C4-2B (cell line): ENCODE measurements around the gene ATAD3B.

ENCODE experiments used
- CTCF ChIP-seq: fragments of 450-650 bp; conservative IDR thresholded peaks from 2 replicates; pipeline ENCODE4 v1.5.1; 2017; ENCODE audit warnings: mild to moderate bottlenecking
- ZFX ChIP-seq: fragments of 450-650 bp; IDR thresholded peaks from 2 replicates; pipeline ENCODE4 v1.6.1; 2017

GRCh38 chr1:1435911-1436629 is 35.5 kb upstream of the ATAD3B start:
- TF ChIP-seq CTCF (no peak), ZFX (peak; percentile 52; the same call in 1 of the 2 replicates)
